G401 (cell line): Measurements from ENCODE around the gene MEGF8. TPM values are rescaled to one million over a fixed set of nuclear protein-coding genes. Genes with fewer than 3 reads are reported as not detected.
"Not testable (repeated sequence)": the region's sequence is repeated elsewhere in the genome, so short reads cannot be mapped to it uniquely, and the experiment has no call there.

Source experiments
- DNase-seq: peaks from one replicate; pipeline ENCODE4 v3.0.0-alpha.2; 2015; ENCODE audit warnings: low spot score
- in situ Hi-C: cut with HindIII; loops from 2 replicates; pipeline ENCODE4 v1.10.0; 2016; ENCODE audit warnings: low sequenced_read_pairs, mixed read lengths
- total RNA-seq: library from RNA; depleted of rRNA; stranded (reverse); fragments of >200 nt; shearing (Covaris generic); gene quantifications from 2 replicates; pipeline ENCODE4 v1.2.3, GENCODE V29; 2014

The MEGF8 gene
- total RNA-seq, 1 experiment from 2014 or later, result 41.5 TPM

DNA sequence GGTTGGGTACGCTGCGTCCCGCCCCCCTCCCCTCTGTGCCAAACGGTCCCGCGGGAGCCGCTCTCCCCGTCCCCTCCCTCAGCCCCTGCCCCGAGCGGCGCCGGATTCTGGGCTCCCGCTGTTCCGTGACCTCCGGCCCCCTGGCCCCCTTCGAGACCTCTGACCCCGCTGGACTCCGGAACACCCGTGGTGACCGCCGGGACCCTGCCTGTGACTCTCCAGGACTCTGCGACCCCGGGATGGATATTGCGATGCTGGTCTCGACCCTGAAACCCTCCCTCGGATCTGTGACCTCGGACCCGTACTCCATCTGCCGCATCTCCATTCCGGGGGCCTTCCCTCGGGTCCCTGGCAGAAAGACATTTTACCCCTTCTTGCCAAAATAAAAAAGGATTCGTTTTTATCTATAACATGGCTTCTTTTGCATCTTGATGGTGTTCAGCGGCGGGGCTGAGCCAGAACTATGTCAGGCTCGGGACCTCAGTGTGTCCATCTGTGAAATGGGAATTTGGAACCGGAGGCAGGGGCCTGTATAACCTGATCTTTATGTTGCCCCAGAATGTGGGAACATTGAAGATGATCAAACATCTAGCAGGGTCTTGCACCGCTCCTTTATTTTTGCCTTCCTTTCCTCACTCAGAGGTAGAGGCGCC, 654 bp upstream of the MEGF8 start:
- no peak for DNase-seq
- in situ Hi-C loops, result no loop called here

DNA sequence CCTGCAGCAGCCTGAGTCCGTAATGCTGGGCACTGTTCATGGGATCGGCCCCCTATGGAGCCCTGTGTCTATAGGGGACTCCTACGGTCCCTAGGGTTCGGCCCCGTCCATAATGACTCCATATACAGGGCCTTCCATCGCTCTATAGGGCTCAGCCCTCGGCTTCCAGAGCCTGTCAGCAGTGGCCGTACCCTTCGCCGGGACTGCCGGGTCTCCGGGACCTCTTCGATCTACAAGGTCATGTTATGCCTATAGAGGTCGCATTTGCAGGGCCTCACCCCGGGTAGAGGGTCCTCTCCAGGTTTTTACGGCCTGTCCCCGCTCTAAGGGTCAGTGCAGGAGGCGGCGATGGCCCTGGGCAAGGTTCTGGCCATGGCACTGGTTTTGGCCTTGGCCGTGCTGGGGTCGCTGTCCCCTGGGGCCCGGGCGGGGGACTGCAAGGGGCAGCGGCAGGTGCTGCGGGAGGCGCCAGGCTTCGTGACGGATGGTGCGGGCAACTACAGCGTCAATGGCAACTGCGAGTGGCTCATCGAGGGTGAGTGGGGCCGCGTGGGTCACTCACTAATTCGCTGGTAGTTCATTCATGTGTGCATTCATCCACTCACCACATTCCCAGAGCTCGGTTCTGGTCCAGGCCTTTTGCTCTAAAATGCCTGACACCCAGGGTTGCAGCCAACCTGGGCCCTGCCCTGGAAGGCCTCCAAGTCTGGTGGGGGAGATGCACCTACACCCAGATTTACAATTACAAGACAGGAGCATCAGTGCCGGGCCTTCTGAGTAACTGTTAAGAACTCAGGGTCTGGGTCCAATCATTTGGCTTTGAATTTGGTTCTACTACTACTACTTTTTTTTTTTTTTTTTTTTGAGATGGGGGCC, 699 bp downstream of the MEGF8 start:
- in situ Hi-C loops, result no loop called here
- DNase-seq, result no peak

DNA sequence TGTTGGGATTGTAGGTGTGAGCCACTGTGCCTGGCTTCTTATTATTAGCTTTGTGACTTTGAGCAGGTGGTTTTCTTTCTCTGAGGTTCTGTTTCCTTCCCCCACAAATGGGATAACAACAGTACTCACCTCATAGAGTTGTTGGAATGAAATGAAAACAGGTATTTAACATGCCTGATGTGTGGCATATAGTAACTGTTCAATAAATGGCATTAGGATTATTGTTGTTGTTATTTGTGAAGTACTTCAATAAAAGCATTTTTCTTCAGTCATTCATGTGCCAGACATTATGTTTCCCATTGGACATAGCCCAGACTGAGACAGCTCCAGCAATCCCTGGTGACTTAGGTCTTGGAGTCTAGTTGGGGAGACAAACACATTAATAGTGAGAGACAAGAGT, 1.5 kb downstream of the MEGF8 start:
- in situ Hi-C loops, result no loop called here
- no peak for DNase-seq

DNA sequence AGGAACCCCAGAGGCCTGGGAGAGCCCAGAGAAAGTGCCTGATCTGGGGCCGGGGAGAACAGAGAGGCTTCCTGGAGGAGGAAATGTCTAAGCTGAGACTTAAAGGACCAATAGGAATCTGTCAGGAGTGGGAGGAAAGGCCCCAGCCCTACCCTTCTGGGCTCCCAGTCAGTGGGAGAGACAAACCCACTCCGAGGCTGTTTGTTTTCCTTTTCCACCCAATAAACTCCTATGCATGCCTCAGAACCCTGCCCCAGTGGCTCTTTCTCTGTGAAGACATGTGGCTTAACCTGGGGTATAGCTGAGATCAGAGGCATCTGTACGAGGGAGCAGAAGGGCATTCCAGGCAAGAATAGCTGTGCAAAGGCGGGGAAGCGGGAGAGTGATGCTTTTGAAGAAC, 1.9 kb downstream of the MEGF8 start:
- no peak for DNase-seq
- in situ Hi-C loops, result no loop called here

DNA sequence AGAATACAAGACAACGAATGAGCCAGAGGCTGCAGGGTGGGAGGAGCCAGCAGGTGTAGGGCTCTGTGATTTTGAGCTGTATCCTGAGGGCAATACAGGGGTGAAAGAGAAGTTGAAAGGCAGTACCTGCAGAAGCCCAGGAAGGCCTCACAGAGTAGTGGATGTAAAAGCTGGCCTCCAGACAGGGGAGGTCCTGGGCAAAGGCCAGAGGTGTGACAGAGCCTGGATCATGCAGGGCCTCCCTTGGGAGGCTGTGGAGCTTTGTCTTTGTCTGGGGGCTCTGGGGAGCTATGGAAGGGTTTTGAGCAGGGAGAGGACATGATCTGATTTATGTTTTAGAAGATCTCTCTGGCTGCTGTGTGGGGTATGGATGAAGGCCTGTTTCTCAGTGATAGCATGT, 2.7 kb downstream of the MEGF8 start:
- DNase-seq, result no peak
- in situ Hi-C loops, result no loop called here

DNA sequence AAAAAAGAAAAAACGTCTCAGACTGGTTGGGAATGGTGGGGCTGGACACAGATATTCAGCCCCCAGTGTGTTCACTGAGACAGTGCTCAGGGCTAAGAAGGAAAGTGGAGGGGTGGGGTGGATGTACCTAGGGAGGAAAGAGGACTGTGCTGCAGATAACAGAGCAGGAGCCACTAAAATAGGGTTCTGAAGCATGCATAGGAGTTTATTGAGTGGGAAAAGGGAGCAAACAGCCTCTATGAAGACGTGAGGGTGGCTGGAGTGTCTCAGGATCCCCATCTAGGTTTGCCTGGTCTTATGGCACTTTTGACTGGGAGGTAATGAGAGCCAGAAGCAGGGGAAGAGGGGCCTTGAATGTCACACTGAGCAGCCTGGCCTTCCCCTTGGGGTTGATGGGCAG, 3.4 kb downstream of the MEGF8 start:
- in situ Hi-C loops, result no loop called here

DNA sequence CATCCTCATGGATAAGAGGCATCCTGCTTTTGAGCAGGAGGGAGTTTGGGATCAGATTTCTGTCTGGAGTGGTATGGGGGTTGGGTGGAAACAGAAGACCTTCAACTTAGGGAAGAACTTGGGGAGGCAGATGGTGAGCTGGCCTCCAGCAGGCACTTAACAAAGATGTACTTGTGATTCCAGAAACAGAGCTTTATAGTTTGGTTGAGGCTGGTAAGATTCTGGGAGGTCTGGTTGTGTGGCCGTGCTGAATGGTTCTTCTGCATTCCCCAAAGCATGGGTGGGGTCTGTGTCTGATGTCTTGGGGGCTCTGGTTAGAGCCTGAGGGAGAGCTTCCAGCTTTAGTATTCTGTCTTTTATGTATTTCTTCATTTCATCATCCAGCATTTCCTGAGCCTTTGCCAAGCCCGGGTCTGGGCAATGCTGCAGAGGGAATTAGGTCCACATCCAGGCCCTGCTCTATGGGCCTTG, 4.8 kb downstream of the MEGF8 start:
- no peak for DNase-seq
- in situ Hi-C loops, result no loop called here

More for the DNA sequence above, 3.4 kb downstream of the MEGF8 start:
- no peak for DNase-seq

DNA sequence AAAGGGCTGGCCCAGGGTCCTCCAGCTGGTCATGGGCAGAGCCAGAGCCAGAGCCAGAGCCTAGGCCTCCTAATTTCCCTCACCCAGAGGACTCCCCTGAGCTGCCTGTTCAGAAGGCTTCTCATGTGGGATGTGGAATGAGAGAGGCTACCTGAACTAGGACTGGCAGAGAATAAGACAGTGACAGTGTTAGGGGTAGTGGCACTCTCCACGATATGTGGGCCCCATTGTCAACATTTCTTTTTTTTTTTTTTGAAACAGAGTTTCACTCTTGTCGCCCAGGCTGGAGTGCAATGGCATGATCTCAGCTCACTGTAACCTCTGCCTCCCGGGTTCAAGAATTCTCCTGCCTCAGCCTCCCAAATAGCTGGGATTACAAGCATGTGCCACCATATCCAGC, 5.9 kb downstream of the MEGF8 start:
- in situ Hi-C loops, result not testable (repeated sequence)

DNA sequence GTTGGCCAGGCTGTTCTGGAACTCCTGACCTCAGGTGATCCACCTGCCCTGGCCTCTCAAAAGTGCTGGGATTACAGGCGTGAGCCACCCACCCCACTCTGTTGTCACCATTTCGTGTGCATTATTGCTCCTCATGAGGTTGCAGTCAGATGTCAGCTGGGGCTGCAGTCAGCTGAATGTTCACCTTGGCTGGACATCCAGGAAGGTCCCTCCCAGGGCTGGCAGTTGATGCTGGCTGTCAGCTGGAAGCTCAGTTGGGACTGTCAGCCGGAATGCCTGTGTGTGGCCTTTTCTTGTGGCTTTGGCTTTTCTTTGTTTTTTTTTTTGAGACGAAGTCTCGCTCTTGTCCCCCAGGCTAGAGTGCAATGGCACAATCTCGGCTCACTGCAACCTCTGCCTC, 6.6 kb downstream of the MEGF8 start:
- in situ Hi-C loops, result no loop called here

More for the DNA sequence above, 5.9 kb downstream of the MEGF8 start:
- DNase-seq, result not testable (repeated sequence)

DNA sequence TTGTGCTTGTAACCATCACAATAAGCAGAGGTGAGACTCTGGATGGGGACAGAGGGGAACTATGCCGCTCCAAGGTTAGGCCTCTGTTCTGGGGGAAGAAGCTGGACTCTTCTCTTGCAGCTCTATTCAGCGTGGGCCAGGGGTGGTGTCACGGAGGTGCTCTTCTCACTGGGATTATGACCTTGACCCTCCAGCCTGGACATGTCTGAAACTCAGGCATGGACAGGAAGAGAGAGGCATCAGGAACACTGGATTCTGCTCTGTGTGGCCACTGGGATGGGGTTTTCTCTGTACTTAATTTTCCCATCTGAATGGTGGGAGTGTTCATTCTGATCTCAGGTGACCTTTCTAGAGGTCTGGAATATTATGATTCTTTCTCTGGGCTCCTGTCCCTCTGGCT, 7.6 kb downstream of the MEGF8 start:
- in situ Hi-C loops, result no loop called here
- no peak for DNase-seq

More for the DNA sequence above, 6.6 kb downstream of the MEGF8 start:
- DNase-seq, result peak; percentile 80

DNA sequence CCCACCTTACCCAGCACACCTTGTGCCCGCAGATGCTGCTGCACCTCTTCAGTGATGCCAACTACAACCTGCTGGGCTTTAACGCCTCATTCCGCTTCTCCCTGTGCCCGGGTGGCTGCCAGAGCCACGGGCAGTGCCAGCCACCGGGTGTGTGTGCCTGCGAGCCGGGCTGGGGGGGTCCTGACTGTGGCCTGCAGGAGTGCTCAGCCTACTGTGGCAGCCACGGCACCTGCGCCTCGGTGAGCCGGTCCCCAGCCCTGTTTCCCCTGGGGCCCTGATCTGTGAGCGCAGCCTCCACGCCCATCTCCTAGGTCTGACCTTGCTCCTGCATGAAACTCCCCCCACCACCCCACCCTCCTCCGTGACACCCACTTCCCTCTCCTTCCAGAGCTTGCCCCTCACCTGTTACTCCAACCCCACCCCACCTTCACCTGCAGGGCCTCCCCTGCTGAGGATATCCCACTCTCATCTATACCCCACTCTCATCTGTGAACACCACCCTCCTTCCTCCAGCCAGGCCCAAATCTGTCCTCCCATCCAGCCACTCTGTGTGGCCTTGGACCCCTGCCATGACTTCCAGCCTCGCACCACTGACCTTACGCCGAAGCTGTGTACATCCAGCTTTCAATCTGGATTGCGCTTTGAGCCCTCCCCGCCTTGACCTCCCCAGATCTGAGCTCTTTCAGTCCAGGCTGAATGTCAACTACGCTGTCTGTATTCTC, 8.7 kb downstream of the MEGF8 start:
- peak; percentile 63 for DNase-seq
- in situ Hi-C loops, result no loop called here

DNA sequence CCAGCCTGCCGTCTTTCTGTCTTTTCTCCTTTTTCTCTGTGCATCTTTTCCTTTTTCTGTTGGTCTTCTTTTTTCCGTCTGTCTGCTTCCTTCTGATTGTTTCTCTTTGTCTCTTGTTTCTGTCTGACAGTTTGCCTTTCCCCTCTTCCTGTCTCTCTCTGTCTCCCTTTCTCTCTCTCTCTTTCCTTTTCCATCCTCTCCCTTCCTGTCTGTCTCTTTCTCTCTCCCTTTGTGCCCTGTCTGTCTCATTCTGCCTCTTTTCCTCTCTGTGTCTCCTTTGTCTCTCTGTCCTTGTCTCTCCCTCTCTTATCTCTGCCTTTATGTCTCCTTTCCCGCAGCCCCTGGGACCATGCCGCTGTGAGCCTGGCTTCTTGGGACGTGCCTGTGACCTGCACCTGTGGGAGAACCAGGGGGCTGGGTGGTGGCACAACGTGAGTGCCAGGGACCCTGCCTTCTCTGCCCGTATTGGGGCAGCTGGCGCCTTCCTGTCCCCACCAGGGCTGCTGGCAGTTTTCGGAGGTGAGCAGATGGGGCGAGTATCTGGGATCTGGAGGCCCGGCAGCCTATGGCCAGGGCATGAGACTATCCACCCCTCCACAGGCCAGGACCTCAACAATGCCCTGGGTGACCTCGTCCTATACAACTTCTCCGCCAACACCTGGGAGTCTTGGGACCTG, 9.4 kb downstream of the MEGF8 start:
- in situ Hi-C loops, result no loop called here
- peak; percentile 77 for DNase-seq

DNA sequence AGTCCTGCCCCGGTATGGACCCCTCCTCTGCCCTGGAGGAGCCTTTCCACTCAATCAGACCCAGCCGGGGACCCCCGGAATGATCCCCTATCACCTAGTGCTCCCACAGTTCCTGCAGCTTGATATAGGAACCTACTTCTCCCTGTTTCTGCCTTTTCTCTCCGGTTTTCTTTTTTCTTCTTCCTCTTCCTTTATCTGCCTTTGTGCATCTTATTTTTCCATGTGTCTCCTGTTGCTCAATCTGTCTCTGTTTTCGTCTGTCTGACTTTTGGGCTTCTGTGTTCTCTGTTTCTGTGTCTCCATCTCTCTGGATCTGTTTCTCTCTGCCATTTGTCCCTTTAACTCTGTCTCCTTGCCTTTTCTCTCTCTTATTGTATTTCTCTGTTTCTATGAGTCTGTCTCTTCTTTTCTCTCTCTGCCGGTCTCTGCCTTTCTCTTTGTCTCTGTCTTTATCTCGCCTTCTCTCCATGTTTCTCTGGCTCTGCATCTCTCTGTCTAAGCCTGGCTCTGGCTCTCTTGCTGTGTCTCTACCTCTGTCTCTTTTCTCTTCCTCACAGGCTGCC, 10.0 kb downstream of the MEGF8 start:
- no peak for DNase-seq

DNA sequence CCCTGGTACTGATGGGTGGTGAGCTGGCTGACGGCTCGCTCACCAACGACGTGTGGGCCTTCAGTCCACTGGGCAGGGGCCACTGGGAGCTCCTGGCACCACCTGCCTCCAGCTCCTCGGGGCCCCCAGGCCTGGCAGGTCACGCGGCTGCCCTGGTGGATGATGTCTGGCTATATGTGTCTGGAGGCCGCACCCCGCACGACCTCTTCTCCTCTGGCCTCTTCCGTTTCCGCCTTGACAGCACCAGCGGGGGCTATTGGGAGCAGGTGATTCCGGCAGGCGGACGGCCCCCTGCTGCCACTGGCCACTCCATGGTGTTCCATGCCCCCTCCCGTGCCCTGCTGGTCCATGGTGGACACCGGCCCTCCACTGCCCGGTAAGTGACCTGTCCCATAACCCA, 10.5 kb downstream of the MEGF8 start:
- in situ Hi-C loops, result no loop called here
- no peak for DNase-seq

More for the DNA sequence above, 10.0 kb downstream of the MEGF8 start:
- in situ Hi-C loops, result no loop called here

DNA sequence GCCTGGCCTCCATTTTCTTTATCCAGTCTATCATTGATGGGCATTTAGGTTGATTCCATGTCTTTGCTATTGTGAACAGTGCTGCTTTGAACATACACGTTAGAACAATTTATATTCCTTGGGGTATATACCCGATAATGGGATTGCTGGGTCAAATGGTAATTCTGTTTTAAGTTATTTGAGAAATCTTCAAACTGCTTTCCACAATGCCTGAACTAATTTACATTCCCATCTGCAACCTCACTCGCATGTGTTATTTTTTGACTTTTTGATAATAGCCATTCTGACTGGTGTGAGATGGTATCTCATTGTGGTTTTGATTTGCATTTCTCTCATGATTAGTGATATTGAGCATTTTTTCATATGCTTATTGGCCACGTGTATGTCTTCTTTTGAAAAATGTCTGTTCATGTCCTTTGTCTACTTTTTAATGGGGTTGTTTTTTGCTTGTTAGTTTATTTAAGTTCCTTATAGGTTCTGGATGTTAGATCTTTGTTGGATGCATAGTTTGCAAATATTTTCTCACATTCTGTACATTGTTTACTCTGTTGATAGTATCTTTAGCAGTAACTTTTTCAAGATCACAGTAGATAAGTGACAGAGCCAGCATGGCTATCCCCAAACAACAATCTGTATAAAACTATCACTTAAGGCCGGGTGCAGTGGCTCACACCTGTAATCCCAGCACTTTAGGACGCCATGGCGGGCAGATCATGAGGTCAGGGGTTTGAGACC, 13.9 kb downstream of the MEGF8 start:
- DNase-seq, in situ Hi-C loops: not testable (repeated sequence)

DNA sequence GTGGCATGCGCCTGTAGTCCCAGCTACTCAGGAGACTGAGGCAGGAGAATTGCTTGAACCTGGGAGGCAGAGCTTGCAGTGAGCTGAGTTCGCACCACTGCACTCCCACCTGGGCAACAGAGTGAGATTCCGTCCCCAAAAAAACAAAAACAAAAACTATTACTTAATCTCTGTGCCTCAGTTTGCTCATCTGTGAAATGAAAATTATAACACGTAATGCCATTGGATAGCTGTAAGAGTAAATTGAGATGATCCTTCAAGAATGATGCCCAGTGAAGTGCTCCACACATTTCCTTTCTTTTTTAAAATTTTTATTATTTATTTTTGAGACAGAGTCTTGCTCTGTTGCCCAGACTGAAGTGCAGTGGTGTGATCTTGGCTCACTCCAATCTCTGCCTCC, 14.5 kb downstream of the MEGF8 start:
- in situ Hi-C loops, DNase-seq: not testable (repeated sequence)

DNA sequence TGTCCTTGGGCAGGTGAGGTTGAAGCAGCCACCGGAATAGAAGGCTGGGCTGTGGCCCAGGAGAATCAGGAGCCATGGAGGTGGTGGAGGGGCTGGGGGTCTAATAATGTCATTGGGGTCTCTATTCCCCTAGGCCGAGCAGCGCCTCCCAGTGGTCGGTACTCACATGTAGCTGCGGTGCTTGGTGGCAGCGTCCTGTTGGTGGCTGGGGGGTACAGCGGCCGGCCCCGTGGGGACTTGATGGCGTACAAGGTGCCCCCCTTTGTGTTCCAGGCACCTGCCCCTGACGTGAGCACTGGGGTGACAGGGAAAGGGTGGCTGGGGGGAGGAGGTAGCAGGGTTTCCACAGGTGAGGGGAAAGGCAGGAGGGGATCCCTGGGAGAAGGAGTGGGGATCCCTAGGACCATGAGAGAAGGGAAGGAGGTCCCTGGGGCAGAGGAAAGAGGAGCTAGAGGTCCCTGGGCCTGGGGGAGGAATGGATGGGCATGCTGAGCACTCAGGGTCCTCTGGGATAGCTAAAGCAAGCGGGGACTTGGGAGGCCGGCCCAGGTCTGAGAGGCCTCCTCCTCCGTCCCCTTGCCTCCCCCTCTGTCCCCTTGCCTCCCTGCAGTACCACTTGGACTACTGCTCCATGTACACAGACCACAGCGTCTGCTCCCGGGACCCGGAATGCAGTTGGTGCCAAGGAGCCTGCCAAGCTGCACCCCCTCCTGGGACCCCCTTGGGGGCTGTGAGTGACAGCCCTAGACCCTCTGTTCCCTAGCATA, 18.1 kb downstream of the MEGF8 start:
- in situ Hi-C loops, result no loop called here
- no peak for DNase-seq
